Keratinocyte (primary cell): Measurements from ENCODE around the gene KSR1.

Experiments used
- EZH2 ChIP-seq: IDR thresholded peaks from one replicate; pipeline ENCODE4 v1.6.1; 2012; ENCODE audit warnings: inconsistent platforms, mild to moderate bottlenecking, low read length, moderate library complexity
- TF ChIP-seq, protein P1 (sequence below), 3 experiments: IDR thresholded peaks in 1 of 3; conservative IDR thresholded peaks in 1 of 3; optimal IDR thresholded peaks in 1 of 3; 2 replicates in 2 of 3; 3 replicates in 1 of 3; pipeline versions ENCODE3 to v1.5.1; 2011; ENCODE audit warnings: low read length in 3 of 3, mild to moderate bottlenecking in 3 of 3, moderate library complexity in 2 of 3, control low read depth in 1 of 3, inconsistent platforms in 1 of 3; ENCODE audit not compliant: insufficient read depth in 2 of 3; ENCODE audit errors: extremely low read depth in 1 of 3

DNA sequence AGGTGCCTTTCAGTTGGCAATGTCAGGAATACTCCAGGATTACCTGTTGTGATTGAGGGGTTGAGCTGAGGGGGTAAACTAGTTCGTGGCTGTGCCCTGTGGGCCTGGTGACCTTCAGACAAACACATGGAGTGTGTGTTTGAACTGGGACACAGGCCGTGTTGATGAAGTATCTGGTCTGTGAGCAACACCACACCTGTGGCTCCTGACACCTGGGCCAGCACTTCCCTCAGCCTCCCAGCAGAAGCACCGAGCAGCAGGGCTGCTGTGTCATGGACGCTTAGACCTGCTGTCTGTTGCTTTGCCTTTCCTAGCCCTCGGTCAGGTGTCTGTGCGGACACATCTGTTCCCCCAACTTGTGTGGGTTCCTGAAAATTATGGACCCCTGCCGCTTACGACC, 82.9 kb downstream of the KSR1 start:
- no peak for TF ChIP-seq EZH2
- TF ChIP-seq, protein P1, sequence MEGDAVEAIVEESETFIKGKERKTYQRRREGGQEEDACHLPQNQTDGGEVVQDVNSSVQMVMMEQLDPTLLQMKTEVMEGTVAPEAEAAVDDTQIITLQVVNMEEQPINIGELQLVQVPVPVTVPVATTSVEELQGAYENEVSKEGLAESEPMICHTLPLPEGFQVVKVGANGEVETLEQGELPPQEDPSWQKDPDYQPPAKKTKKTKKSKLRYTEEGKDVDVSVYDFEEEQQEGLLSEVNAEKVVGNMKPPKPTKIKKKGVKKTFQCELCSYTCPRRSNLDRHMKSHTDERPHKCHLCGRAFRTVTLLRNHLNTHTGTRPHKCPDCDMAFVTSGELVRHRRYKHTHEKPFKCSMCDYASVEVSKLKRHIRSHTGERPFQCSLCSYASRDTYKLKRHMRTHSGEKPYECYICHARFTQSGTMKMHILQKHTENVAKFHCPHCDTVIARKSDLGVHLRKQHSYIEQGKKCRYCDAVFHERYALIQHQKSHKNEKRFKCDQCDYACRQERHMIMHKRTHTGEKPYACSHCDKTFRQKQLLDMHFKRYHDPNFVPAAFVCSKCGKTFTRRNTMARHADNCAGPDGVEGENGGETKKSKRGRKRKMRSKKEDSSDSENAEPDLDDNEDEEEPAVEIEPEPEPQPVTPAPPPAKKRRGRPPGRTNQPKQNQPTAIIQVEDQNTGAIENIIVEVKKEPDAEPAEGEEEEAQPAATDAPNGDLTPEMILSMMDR (optimal IDR thresholded peaks at IDR 0.05 in 1 of 3, IDR thresholded peaks at IDR 0.05 in 1 of 3, conservative IDR thresholded peaks at IDR 0.05 in 1 of 3; ENCODE audit: extremely low read depth in 1 of 3, insufficient read depth in 2 of 3, low read length in 3 of 3) = no peak
